GM21723 (cell line): ENCODE data around the gene KISS1.

Experiments used
- ATAC-seq: cut with Tn5 transposase; IDR thresholded peaks from one replicate; pipeline ENCODE4 v1.9.1; 2021; ENCODE audit warnings: mild to moderate bottlenecking, moderate library complexity; ENCODE audit not compliant: unreplicated experiment

Gene KISS1

DNA sequence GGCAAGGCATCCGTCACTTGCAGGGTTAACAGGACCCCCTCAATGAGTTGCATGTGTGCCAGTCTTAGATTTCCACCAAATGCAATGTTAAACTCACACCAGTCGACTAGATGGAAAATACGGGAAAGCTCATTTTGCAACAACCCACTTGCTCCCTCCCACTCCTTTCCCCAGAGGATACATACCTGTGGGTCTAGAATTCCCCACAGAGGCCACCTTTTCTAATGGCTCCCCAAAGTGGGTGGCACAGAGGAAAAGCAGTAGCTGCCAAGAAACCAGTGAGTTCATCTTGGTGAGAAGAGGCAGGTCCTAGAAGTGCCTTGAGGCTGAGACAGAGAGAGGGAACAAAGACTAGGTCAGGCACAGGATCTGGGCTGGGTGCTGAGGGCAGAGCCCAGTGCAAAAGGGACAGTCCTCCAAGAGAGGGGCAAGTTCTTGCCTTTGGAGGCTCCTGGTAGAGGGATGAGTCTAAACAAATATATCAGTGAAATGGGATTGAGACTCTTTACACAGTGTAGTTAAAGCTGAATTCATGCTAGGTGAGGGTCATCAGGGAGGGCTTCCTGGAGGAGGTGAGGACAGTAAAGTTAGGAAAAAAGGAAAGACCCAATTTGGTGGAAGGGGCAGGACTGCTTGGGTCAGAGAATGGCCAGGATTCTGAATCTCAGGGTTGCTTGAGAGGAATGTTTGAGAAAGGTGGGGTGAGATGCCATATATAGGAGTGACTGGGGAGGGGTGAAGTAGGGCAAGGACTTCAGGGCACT lies 3.5 kb downstream of the KISS1 start:
- no peak for ATAC-seq

DNA sequence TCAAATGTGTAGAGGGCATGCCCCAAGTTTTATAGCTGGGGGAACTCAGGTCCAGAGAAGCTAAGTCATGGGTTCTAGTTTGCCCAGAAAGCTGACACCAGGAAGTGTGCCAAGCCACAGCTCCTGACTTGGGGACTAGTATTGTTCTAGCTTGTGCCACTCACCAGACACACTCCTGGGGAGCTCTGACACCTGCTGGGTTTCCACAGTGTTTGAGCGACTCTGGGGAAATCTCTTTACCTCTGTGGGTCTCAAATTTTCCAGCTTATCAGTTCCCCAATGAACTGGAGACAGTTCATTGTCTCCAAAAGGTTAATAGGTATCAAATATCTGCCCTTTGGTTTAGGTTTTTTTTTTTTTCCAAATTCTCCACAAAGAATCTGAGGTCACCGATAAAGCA lies 4.2 kb downstream of the KISS1 start:
- no peak for ATAC-seq

DNA sequence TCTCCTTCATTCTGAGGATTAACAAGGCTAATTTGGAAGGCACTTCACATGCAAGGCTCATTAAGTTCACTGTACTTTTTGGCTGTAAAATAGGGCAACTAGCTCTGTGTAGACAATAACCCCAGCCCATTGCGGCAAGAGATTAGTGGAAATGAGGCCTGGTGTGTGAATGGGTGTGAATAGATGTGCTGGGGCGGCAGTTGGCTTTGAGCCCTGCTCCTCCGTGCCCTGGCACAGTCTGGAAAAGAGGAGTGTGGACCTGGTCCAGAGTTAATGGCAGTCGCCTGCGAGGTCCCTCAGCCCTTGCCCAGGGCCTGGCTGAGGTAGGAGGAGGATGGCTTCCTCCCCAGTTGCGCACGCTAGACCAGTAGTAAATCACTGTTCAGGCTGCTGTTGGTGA lies 4.8 kb downstream of the KISS1 start:
- no peak for ATAC-seq

DNA sequence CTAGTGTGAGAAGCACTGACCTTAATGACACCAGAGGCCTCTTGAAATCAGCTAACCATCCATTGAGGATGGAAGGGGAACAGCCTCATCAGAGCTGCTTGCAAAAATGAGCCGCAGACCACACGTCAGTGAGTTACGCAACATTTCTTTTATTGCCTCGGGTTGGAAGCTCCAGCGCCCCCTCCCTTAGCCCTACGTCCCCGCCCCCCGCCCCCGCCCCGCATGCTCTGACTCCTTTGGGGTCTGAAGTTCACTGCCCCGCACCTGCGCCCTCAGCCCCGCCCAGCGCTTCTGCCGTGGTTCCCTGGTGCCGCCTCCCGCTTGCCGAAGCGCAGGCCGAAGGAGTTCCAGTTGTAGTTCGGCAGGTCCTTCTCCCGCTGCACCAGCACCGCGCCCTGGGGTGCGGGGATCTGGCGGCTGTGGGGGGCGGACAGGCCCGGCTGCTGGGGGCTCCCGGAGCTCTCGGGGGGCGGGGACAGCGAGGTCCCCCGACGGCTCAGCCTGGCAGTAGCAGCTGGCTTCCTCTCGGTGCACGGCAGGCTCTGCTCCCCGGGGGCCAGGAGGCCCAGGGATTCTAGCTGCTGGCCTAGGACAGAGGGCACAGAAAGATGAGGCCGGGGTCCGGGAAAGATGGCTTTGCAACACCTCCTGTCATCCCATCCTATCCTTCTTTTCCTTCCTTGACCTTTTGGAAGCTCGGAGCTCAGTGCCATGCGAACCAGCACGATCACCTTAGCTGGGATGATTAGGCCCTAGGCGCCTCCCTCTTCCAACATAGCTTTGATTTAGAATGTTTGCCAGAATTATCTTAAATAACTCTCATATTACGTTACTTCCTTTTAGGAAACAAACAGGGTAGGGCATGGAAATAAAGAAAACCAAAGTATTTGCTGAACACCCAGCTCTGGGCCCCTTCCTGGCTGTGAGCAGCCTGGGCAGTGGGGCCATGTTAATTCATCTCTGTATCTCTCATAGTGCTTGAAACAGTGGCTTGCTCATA lies 5.8 kb downstream of the KISS1 start:
- no peak for ATAC-seq

DNA sequence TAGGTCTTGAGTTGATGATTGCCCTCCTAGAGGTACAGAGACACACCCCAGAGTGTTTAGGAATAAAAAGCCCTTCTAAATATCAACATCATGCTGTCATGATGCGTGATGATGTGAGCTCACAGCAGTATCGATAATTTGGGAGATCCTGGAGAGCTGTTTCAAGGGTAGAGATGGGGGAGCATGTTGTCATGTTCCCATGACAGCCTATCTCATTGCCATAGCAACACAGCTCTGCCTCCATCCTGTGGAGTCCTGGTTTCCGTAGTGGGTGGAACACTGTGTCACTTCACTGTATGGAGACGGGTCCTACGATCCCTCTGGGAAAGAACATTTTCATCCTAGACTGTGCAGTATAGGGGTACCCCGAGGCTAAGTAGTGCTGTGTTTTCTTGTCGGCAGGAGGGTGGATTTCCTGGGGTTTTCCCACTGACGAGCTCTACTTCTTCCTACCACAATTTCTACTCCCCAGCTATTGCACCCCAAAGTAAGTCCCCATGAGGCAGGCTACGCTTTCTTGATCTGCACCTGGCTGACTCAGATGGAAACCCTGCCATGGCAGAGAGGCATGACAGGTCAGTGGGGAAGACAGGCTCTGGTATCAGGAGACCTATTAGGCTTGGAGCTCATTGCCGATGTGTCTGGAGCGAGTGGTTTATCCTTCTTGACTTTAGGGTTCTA lies 7.2 kb downstream of the KISS1 start:
- no peak for ATAC-seq

DNA sequence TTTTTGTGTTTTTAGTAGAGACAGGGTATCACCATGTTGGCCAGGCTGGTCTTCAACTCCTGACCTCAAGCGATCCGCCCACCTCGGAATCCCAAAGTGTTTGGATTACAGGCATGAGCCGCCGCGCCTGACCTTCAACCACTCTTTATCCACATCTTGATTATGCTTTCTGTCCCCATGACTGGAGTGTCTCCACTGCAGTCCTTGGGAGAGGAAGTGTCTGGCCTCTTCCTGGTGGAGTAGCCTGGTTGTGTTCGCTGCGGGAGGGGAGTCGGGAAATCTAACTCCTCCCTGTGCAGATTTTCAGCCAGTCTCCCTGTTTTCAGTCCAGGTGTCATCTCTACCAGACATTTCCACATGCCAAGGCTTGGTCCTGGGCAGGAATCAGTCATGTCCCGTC lies 9.7 kb downstream of the KISS1 start:
- no peak for ATAC-seq

DNA sequence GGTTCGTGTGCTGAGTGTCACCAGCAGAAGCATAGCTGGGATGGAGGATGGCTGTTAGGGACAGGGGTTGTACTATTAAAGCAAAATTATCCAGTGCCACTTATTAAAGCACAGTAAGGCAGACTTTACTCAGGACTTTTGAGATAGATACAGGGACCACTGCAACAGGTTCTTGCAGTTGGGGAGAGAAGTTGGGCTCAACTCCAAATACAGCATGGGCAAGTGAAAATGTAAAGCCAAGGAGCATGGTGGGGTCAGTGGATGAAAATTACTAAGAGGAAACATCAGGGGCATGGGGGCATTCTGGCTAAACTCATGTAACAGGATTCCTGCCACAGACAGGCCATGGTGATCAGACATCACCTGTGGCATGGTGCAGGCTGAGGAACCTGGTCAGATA lies 15.2 kb downstream of the KISS1 start:
- ATAC-seq = no peak

DNA sequence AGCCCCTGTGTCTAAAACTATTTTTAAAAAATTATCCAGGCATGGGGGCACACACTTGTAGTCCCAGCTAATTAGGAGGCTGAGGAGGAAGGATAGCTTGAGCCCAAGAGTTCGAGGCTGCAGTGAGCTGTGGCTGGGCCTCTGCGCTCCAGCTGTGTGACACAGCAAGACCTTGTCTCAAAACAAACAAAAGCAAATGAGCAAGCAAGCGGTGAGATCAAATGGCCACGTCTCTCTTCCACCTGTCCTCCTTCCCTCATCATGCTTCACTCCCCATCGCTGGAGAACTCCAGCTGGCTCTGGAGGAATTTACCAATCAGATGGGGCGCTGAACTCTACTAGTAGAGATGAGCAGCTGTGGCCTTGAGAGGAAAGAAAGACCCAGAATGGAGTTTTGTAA lies 16.2 kb downstream of the KISS1 start:
- no peak for ATAC-seq

DNA sequence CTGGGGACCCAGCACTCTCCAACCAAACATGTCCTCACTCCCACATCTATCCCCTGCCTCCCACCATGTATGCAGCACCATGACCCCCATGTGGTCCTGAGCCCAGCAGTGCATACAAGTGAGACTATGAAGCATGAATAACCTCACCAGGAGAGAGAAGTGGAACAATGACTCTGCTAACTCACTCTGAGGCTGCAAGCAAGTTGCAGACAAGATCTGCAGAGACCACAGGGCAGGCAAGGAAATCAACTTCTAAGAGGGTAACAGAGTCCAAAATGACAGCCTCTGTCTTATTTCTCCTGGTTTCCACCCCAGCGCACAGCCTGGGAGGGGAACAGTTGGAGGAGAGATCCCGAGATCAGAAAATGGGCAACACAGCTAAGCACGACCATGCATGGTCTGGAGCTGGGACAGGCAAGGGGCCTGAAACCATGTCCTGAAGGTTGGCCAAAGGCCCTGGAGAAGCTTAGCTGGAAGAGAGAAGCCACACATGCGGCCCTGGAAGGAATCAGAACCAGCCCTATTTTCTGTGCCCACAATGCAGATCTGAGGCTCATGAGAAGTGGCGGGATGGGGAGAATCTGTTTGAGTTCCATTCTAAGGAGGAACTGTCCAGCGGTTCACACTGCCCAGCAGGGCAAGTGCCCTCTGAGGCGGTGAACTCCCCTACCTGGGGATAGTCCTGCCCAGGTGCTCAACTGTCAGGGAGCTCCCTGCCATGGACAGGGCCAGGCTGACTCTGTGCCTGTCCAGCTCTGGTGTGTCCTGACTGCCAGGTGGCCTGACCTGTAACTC lies 17.6 kb downstream of the KISS1 start:
- no peak for ATAC-seq

DNA sequence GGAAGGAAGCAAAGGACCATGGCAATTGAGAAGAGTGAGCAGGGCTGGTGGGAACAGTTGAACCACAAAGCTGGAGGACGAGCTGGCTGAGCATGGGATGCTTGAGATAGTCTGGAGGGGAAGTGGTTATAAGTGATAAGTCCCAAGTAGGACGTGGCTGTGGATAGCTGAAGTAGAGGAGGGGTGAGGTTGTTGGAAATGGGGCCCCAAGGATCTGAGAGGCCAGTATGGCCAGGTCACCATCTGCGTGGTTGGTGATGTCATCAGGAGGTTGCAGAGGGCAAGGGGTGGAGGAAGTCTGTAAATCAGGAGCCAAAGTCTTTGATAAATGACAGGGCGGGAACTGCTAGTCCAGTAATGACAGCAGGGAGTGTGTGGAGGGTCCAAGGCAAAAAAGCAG lies 19.2 kb downstream of the KISS1 start:
- ATAC-seq = no peak

DNA sequence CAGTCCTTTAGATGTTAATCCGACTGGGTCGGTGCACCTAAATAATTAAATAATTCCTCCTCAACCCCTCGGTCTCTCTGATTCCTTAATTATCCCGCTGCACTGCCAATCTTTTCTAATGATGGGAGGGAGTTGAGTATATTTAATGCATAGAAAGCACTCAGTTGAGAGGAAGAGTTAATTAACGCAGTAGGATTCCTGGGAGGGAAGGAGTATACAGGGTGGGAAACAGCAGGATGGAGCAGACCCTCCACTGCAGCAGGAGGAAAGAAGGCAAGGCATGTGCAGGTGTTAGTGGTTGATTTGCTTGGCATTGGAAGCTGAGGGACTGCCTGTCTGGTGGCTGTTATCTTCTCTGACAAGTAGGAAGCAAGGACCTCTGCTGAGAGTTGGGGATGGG lies 20.2 kb downstream of the KISS1 start:
- no peak for ATAC-seq

DNA sequence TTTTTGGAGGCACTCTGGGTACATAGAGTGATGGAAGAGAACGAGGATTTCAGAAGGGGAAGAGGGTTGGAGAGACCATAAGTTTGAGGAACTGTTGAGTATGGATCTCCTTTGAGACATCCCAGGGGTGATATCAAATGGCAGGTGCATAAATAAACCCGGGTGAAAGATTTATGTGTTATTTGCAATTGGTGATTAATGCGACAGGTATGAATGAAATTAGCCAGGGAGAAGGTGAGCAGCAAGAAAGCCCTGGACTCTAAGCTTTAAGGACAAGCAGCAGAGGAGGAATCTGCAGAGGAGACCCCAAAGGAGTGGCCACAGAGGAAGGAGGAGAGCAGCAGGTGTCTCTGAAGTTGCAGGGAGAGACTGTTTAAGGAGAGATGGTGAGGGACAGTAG lies 21.3 kb downstream of the KISS1 start:
- no peak for ATAC-seq

DNA sequence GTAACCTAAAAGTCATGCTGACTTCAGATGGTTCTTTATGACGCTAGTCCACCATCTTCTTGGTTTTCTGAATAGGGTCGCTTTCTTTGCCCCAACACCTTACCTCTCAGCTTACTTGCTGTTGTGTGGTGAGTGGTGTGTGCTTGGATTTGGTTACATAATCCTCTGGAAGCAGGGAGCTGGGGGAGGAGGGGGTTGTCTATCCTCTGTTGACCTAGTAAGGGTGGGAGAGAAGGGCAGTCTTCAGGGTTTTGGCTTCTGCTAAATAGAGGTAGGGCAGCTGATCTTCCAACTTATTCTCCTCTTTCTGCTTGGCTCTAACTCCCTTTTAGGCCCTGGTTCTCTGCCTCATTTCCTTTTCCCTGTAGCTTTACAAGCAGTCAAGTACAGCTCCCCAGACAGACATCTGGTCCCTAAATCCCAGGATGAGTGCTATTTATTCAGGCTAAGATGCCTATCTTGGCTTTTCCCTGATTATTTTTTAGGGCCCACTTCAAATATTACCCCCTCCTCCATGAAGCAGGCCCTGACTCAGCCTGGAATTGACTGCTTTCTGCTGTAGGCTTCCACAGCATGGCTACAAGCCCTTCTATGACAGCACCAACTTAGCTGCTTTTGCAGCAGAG lies 23.8 kb downstream of the KISS1 start:
- no peak for ATAC-seq

DNA sequence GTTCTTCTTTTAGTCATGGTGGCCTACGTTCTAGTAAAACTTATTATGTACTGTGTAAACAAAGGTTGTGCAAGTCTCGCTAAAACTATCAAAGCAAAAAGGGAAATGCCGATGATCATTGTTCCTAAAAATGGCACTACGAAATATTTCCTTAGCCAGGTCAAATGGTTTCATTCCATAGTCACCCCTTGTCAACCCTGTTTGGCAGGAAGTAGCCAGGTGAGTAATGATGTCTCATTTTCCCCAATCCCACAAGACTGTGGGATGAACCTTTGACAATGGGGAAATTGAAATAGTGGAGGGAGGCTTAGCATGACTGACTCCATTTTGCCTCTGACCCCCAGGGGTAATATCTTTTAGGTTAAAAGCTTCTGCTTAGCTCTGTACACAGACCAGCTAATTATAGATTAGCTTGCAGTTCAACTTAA lies 24.5 kb downstream of the KISS1 start:
- ATAC-seq = no peak

DNA sequence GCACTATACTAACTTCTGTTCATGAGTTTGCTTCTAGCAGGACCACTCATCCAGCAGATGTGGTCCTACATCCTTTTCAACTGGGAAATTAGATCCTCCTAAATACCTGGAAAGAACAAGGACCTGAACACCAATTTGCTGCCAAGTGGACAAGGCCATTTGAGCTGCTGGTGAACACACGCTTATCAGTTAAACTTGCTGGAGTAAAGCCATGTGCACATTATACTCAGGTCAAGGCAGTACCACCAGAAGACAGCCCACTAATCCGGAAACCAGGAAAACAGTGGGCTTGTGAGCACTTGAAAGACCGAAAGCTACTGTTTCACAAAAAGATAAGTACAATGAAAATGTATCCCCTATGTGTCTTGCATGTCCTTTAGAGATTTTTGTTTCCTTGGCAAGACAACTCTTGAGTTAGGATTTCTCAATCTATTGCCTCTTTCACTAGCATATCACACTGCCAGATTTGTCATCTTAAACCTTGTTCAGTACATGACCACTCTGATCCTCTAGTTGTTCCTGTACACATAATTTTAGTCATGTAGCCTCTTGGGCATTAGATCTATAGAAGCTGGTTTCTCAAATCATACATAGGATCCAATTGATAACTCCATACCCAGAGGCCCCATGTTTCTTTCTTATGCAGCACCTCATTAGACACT lies 25.7 kb downstream of the KISS1 start:
- ATAC-seq = no peak

DNA sequence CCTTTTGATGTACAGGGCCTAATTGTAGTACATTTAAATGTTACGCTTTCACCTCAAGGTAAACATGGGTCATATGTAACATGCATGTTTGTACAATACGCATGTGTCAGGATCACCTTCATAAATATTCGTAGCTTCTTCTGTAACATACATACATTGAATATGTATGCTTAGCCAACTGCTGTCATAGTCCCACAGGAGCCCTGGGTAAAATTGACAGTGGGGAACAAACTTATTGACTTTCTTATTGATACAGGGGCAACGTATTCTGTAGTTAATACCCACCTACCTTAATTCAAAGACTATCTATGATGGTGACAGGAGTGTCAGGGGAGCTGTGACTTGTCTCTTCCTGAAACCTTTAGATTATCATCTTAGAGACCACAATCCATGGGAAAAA lies 26.4 kb downstream of the KISS1 start:
- no peak for ATAC-seq

DNA sequence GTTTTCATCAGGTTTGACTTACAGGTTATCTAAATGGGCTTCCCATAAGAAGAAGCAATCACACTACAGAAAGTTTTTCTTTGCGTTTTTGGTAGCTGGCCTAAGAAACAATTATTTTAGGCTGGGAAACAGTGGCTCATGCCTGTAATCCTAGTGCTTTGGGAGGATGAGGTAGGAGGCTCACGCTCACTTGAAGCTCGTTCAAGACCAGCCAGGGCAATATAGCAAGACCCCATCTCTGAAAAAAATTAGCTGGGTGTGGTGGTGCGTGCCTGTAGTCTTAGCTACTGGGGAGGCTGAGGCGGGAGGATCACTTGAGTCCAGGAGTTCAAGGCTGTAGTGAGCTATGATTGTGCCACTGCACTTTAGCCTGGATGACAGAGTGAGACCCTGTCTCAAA lies 28.6 kb downstream of the KISS1 start:
- no peak for ATAC-seq

DNA sequence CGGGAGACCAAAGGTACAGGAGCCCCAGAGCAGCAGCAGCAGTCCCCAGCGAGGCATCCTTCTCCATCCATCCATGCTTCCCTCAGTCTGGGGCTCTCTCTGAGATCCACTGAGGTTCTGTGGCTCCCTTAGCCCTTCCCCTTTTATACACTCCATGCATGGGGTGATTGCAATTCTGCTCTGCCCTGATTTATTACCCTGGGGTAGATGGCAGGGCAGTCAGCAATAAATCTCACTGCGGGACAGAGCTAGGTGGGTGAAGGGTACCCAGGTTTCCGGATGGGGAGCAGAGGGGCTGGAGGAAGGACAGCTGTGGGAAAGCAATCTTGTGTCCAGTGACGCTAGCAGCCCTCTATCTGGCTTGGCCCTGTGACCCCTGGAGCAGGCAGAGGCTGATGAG lies 30.1 kb downstream of the KISS1 start, which contains the start of gene REN:
TSS of gene REN (minus strand) at position 119 of the 400 bp plus-strand sequence. CDS start at position 75, 44 bp downstream.
- ATAC-seq = no peak

DNA sequence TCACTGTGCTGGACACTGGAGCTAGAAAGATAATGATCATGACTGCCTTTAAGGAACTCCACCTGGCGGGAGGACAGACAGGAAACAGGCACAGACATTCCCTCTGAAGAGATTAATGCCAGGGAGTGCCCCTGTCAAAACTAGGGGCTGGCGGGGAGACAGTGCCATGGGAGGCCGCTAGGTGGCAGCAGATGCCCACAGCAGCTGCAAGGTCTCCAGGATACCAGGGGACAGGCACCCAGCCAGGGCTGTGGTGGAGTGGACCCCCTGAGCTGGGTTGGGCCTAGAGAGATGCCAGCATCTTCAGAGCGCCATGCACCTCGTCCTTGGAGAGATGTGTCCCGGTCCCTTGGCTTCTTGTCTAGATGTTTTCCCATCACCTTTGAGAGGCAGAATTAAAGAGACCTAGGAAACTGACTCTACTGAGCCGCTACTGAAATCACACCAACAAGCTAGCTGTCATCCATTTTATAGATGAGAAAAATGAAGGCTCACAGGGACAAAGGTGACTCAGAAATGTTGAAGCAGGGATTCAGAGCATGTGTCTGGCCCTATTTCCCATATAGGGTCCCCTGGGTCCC lies 33.7 kb downstream of the KISS1 start:
- ATAC-seq = no peak
